Lung (tissue), 12 donors: ENCODE results near the gene CHAF1B. TPM values are rescaled to one million over a fixed set of nuclear protein-coding genes. Genes with fewer than 3 reads are reported as not detected.

Experiments used
- ATAC-seq: fragments of 200-7000 bp; cut with Tn5 transposase; one replicate; pipeline ENCODE4 v1.9.1; 2020; ENCODE audit warnings: moderate number of reproducible peaks; ENCODE audit not compliant: insufficient read depth, low FRiP score
- DNase-seq, 3 donors: peaks; one replicate each; pipeline ENCODE4 v3.0.0-alpha.2; 2013 to 2017
- H3K27ac ChIP-seq, 2 donors: one replicate each; pipeline ENCODE4 v1.5.1; 2013; ENCODE audit warnings: mild to moderate bottlenecking in 2 of 2, moderate library complexity in 2 of 2, control low read depth in 1 of 2, inconsistent platforms in 1 of 2, low read depth in 1 of 2, low read length in 1 of 2
- H3K27me3 ChIP-seq, 3 donors: one replicate each; pipeline ENCODE4 v1.5.1; 2013; ENCODE audit warnings: low read length in 2 of 3; ENCODE audit not compliant: control insufficient read depth in 3 of 3, insufficient read depth in 3 of 3
- H3K36me3 ChIP-seq, 4 donors: one replicate each; pipeline ENCODE4 v1.5.1; 2013; ENCODE audit warnings: low read length in 4 of 4, mild to moderate bottlenecking in 1 of 4, moderate library complexity in 1 of 4; ENCODE audit not compliant: control insufficient read depth in 4 of 4, insufficient read depth in 4 of 4
- H3K4me1 ChIP-seq, 5 donors: one replicate each; pipeline ENCODE4 v1.5.1; 2013; ENCODE audit warnings: low read length in 5 of 5, mild to moderate bottlenecking in 2 of 5, moderate library complexity in 1 of 5; ENCODE audit not compliant: control insufficient read depth in 5 of 5, insufficient read depth in 5 of 5
- H3K4me3 ChIP-seq: one replicate; pipeline ENCODE4 v1.5.1; 2013; ENCODE audit warnings: mild to moderate bottlenecking, control low read depth, moderate library complexity
- H3K9ac ChIP-seq, 2 donors: one replicate each; pipeline ENCODE4 v1.5.1; 2013; ENCODE audit warnings: low read length in 2 of 2, control low read depth in 1 of 2; ENCODE audit not compliant: insufficient read depth in 1 of 2
- H3K9me3 ChIP-seq, 4 donors: one replicate each; pipeline ENCODE4 v1.5.1; 2013; ENCODE audit warnings: low read length in 3 of 4, mild to moderate bottlenecking in 1 of 4, moderate library complexity in 1 of 4; ENCODE audit not compliant: control insufficient read depth in 4 of 4, insufficient read depth in 3 of 4
- WGBS, 2 donors: extraction: QIAGEN DNeasy Blood & Tissue Kit; methylation state at CpG; one replicate each; pipeline ENCODE4 v1.1.7; 2013; 5-methylcytosine and 5-hydroxymethylcytosine counted together
- polyA plus RNA-seq, 2 donors: library from polyadenylated mRNA; stranded (reverse); fragments of 200-250 nt; gene quantifications; one replicate each; pipeline ENCODE4 v1.2.1, GENCODE V29; 2013
- total RNA-seq, 2 donors: library from RNA; depleted of rRNA in 1 of 2; stranded (reverse); fragments of >200 nt in 1 of 2; gene quantifications; one replicate each; pipeline ENCODE4 v1.2.1, GENCODE V29; 2014 to 2021
- TF ChIP-seq, protein P1 (sequence below): IDR thresholded peaks from 2 replicates; pipeline ENCODE4 v1.5.1; 2012; ENCODE audit warnings: mild to moderate bottlenecking; ENCODE audit errors: control extremely low read depth, extremely low read depth
- donor health status: control.
- donor health status: control.
- donor health status: Bipolar disorder and iron deficiency.
- donor health status: healthy.
- donor health status: DM: yes; HTN: yes; CAD: no.

CHAF1B gene
- total and polyA plus RNA-seq, 4 donors: 1.3 to 3.4 (median 1.6) TPM

DNA sequence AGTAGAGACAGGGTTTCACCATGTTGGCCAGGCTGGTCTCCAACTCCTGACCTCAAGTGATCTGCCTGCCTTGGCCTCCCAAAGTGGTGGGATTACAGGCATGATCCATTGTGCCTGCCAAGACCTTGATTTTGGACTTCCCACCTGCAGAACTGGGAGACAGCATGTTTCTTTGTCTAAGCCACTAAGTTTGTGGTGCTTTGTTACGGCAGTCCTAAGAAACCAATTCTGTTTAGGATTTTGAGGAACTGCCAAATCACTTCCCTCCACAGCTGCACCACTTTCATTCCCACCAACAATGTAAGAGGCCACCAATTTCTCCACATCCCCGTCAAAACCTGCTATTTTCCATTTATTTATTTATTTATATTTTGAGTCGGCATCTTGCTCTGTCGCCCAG lies 46.1 kb downstream of the CHAF1B start:
- no peak overlapping the region for H3K27ac ChIP-seq
- no peaks in the 10 kb centered on the region for H3K27me3 ChIP-seq
- H3K4me3 ChIP-seq: no peak overlapping the region
- no peaks in the 10 kb centered on the region for H3K9me3 ChIP-seq
- TF ChIP-seq, protein P1, sequence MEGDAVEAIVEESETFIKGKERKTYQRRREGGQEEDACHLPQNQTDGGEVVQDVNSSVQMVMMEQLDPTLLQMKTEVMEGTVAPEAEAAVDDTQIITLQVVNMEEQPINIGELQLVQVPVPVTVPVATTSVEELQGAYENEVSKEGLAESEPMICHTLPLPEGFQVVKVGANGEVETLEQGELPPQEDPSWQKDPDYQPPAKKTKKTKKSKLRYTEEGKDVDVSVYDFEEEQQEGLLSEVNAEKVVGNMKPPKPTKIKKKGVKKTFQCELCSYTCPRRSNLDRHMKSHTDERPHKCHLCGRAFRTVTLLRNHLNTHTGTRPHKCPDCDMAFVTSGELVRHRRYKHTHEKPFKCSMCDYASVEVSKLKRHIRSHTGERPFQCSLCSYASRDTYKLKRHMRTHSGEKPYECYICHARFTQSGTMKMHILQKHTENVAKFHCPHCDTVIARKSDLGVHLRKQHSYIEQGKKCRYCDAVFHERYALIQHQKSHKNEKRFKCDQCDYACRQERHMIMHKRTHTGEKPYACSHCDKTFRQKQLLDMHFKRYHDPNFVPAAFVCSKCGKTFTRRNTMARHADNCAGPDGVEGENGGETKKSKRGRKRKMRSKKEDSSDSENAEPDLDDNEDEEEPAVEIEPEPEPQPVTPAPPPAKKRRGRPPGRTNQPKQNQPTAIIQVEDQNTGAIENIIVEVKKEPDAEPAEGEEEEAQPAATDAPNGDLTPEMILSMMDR: no peak
- no peak for ATAC-seq
- H3K36me3 ChIP-seq: no peaks in the 10 kb centered on the region
- H3K4me1 ChIP-seq: peaks cover 0 to 6% (median 0%) of the 10 kb centered on the region in 5 donors
- no peak overlapping the region for H3K9ac ChIP-seq
- peak in 2 of 3 donors; percentile 37 to 58 for DNase-seq
- WGBS, 2 donors: 44 to 65% methylated on average over 4 of the region's 4 CpGs

- Histone ChIP-seq H3K36me3 (no peaks in the 10 kb centered on the region), H3K9me3 (peaks cover 0 to 2% (median 0%) of the 10 kb centered on the region in 4 donors), H3K27me3 (no peaks in the 10 kb centered on the region), H3K9ac (no peak overlapping the region), H3K4me1 (peaks cover 0 to 6% (median 0%) of the 10 kb centered on the region in 5 donors), H3K27ac (no peak overlapping the region), H3K4me3 (no peak overlapping the region)
- WGBS, 2 donors: 90 to 92% methylated on average over 7 of the region's 7 CpGs
- TF ChIP-seq, protein P1: no peak
- ATAC-seq: no peak
- DNase-seq: no peak
Measured at GRCh38 chr21:36433059-36433709, 48.0 kb downstream of the CHAF1B start.

DNA sequence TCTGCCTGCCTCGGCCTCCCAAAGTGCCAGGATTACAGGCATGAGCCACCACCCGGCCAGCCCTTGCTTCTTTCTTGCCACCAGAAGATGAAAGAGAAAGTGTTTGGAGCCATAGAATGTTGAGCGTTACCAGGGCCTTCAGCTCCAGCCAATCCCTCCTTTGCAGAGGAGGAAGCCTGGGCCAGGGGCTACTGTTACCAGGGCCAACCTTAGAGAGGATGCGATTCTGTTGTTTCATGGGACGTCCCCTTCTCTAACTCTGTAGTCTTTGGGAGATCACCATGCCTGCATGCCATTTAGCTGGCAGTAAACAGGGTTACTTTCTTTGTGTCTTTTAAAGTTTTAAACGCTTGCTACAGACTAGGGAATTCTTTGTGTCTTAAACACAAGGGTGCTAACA lies 49.0 kb downstream of the CHAF1B start:
- Histone ChIP-seq H3K36me3 (no peaks in the 10 kb centered on the region), H3K9ac (no peak overlapping the region), H3K27me3 (no peaks in the 10 kb centered on the region), H3K27ac (no peak overlapping the region), H3K4me3 (no peak overlapping the region), H3K9me3 (peaks cover 0 to 2% (median 0%) of the 10 kb centered on the region in 4 donors), H3K4me1 (peaks cover 0 to 5% (median 0%) of the 10 kb centered on the region in 5 donors)
- ATAC-seq (no peak), DNase-seq (no peak)
- TF ChIP-seq, protein P1: no peak
- 95% methylated on average over 6 of the region's 6 CpGs for WGBS, 2 donors
